ENCODE data around the gene RREB1.

The RREB1 gene

GRCh38 chr6:7129360-7129759, 21.6 kb downstream of the RREB1 start (continued):
- TF ChIP-seq ZNF350 (tag by site-specific recombination; IDR thresholded peaks at IDR 0.05) = no peak
- TF ChIP-seq, protein P1, sequence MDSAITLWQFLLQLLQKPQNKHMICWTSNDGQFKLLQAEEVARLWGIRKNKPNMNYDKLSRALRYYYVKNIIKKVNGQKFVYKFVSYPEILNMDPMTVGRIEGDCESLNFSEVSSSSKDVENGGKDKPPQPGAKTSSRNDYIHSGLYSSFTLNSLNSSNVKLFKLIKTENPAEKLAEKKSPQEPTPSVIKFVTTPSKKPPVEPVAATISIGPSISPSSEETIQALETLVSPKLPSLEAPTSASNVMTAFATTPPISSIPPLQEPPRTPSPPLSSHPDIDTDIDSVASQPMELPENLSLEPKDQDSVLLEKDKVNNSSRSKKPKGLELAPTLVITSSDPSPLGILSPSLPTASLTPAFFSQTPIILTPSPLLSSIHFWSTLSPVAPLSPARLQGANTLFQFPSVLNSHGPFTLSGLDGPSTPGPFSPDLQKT (IDR thresholded peaks at IDR 0.05; ENCODE audit: borderline replicate concordance, low read depth, low read length) = no peak

GRCh38 chr6:7129784-7130569, 22.2 kb downstream of the RREB1 start:
- POLR2A ChIA-PET = no interaction called here
- Histone ChIP-seq H3K4me1 (ENCODE audit: control insufficient read depth, insufficient read depth, low read length) (peaks cover 3% of the 10 kb centered on the region; the same call in 1 of the 2 replicates), H3K36me3 (ENCODE audit: control insufficient read depth in 2 of 2, insufficient read depth in 1 of 2, low read length in 2 of 2) (peaks cover 0 to 3% of the 10 kb centered on the region in 2 experiments; a peak in 1 of 3 replicates), H3K9me3 (ENCODE audit: control insufficient read depth, insufficient read depth, low read depth, low read length) (no peaks in the 10 kb centered on the region), H3K27ac (ENCODE audit: extremely low read depth, low read depth, low read length) (no peak overlapping the region), H3K4me3 (ENCODE audit: low read depth, low read length) (no peak overlapping the region)
- TF ChIP-seq, protein P2, sequence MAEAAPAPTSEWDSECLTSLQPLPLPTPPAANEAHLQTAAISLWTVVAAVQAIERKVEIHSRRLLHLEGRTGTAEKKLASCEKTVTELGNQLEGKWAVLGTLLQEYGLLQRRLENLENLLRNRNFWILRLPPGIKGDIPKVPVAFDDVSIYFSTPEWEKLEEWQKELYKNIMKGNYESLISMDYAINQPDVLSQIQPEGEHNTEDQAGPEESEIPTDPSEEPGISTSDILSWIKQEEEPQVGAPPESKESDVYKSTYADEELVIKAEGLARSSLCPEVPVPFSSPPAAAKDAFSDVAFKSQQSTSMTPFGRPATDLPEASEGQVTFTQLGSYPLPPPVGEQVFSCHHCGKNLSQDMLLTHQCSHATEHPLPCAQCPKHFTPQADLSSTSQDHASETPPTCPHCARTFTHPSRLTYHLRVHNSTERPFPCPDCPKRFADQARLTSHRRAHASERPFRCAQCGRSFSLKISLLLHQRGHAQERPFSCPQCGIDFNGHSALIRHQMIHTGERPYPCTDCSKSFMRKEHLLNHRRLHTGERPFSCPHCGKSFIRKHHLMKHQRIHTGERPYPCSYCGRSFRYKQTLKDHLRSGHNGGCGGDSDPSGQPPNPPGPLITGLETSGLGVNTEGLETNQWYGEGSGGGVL (tag by site-specific recombination; IDR thresholded peaks at IDR 0.05) = no peak
- TF ChIP-seq ZNF621 (tag by site-specific recombination; IDR thresholded peaks at IDR 0.05) (no peak), SALL2 (tag by site-specific recombination; IDR thresholded peaks at IDR 0.05; ENCODE audit: borderline replicate concordance) (no peak), ZNF140 (tag by site-specific recombination; IDR thresholded peaks at IDR 0.05) (no peak), GLIS2 (tag by site-specific recombination; IDR thresholded peaks at IDR 0.05) (0 out of 2 replicates have a peak, but pooled peaks have one; percentile 20), ZBTB17 (tag by site-specific recombination; IDR thresholded peaks at IDR 0.05) (no peak), MEIS1 (CRISPR knock-in tag; IDR thresholded peaks at IDR 0.05; ENCODE audit: borderline replicate concordance) (no peak), ZNF274 (IDR thresholded peaks at IDR 0.05; ENCODE audit: low read length) (no peak), ZNF274 (tag by site-specific recombination; IDR thresholded peaks at IDR 0.05; ENCODE audit: borderline replicate concordance) (no peak), ZNF514 (tag by site-specific recombination; IDR thresholded peaks at IDR 0.05) (no peak), SCRT2 (tag by site-specific recombination; IDR thresholded peaks at IDR 0.05) (peak; percentile 27; the same call in 1 of the 2 replicates), ZNF169 (tag by site-specific recombination; IDR thresholded peaks at IDR 0.05) (no peak), ZNF600 (tag by site-specific recombination; IDR thresholded peaks at IDR 0.05) (peak; percentile 52; the same call in 1 of the 2 replicates), ZIC2 (tag by site-specific recombination; IDR thresholded peaks at IDR 0.05) (0 out of 2 replicates have a peak, but pooled peaks have one; percentile 23)
- TF ChIP-seq, protein P3, sequence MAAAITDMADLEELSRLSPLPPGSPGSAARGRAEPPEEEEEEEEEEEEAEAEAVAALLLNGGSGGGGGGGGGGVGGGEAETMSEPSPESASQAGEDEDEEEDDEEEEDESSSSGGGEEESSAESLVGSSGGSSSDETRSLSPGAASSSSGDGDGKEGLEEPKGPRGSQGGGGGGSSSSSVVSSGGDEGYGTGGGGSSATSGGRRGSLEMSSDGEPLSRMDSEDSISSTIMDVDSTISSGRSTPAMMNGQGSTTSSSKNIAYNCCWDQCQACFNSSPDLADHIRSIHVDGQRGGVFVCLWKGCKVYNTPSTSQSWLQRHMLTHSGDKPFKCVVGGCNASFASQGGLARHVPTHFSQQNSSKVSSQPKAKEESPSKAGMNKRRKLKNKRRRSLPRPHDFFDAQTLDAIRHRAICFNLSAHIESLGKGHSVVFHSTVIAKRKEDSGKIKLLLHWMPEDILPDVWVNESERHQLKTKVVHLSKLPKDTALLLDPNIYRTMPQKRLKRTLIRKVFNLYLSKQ (tag by site-specific recombination; IDR thresholded peaks at IDR 0.05; ENCODE audit: borderline replicate concordance) = no peak
- TF ChIP-seq, protein P4, sequence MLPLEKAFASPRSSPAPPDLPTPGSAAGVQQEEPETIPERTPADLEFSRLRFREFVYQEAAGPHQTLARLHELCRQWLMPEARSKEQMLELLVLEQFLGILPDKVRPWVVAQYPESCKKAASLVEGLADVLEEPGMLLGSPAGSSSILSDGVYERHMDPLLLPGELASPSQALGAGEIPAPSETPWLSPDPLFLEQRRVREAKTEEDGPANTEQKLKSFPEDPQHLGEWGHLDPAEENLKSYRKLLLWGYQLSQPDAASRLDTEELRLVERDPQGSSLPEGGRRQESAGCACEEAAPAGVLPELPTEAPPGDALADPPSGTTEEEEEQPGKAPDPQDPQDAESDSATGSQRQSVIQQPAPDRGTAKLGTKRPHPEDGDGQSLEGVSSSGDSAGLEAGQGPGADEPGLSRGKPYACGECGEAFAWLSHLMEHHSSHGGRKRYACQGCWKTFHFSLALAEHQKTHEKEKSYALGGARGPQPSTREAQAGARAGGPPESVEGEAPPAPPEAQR (tag by site-specific recombination; IDR thresholded peaks at IDR 0.05) = no peak
- CTCF ChIA-PET = interaction anchor here (0.6 to 0.7 kb wide), 3 partner anchors 106 to 470 kb away, joined by 3 read pairs; no protein-coding TSS in a partner anchor
